Liver (tissue), 9 donors: ENCODE data around the gene CD55. TPM values are rescaled to one million over a fixed set of nuclear protein-coding genes. Genes with fewer than 3 reads are reported as not detected.

Source experiments
- DNase-seq: peaks from one replicate; pipeline ENCODE4 v3.0.0-alpha.2; 2017; ENCODE audit warnings: low spot score
- H3K27ac ChIP-seq, 2 donors: one replicate each; pipeline ENCODE4 v1.7.0; 2013; ENCODE audit warnings: inconsistent platforms in 2 of 2, low read length in 2 of 2, control low read depth in 1 of 2, low read depth in 1 of 2, mild to moderate bottlenecking in 1 of 2
- H3K27me3 ChIP-seq, 4 donors: one replicate each; pipeline versions ENCODE4 v1.6.1 to v1.7.0; 2013; ENCODE audit warnings: low read length in 3 of 4, inconsistent platforms in 1 of 4, mild to moderate bottlenecking in 1 of 4, moderate library complexity in 1 of 4; ENCODE audit not compliant: control insufficient read depth in 4 of 4, insufficient read depth in 4 of 4
- H3K36me3 ChIP-seq, 4 donors: one replicate each; pipeline versions ENCODE4 v1.6.1 to v1.7.0; 2013; ENCODE audit warnings: low read length in 3 of 4, mild to moderate bottlenecking in 3 of 4, low read depth in 1 of 4, moderate library complexity in 1 of 4; ENCODE audit not compliant: control insufficient read depth in 4 of 4, insufficient read depth in 3 of 4
- H3K4me1 ChIP-seq, 4 donors: one replicate each; pipeline versions ENCODE4 v1.6.1 to v1.7.0; 2013; ENCODE audit warnings: low read length in 3 of 4, mild to moderate bottlenecking in 3 of 4, moderate library complexity in 1 of 4; ENCODE audit not compliant: control insufficient read depth in 4 of 4, insufficient read depth in 4 of 4
- H3K4me3 ChIP-seq, 3 donors: one replicate each; pipeline versions ENCODE4 v1.6.1 to v1.7.0; 2013; ENCODE audit warnings: low read length in 3 of 3, control low read depth in 1 of 3, low read depth in 1 of 3, mild to moderate bottlenecking in 1 of 3
- H3K9ac ChIP-seq, 2 donors: one replicate each; pipeline ENCODE4 v1.7.0; 2013; ENCODE audit warnings: low read length in 2 of 2, mild to moderate bottlenecking in 2 of 2, moderate library complexity in 2 of 2, control low read depth in 1 of 2, low read depth in 1 of 2
- H3K9me3 ChIP-seq, 4 donors: one replicate each; pipeline versions ENCODE4 v1.6.1 to v1.7.0; 2013; ENCODE audit warnings: low read length in 3 of 4; ENCODE audit not compliant: control insufficient read depth in 4 of 4
- CTCF ChIP-seq: fragments of 150-350 bp; IDR thresholded peaks from 2 replicates; pipeline ENCODE4 v1.5.1; 2017; ENCODE audit warnings: improper control_type of control experiment, low read depth, low read length; ENCODE audit not compliant: missing input control
- FOXA1 ChIP-seq: IDR thresholded peaks from 2 replicates; pipeline ENCODE4 v1.6.1; 2016; ENCODE audit warnings: antibody characterized with exemption
- FOXA2 ChIP-seq: IDR thresholded peaks from 2 replicates; pipeline ENCODE4 v1.6.1; 2016; ENCODE audit warnings: antibody characterized with exemption
- HNF4A ChIP-seq, 2 donors: conservative IDR thresholded peaks; 2 replicates each; pipeline ENCODE4 v1.6.1; 2016; ENCODE audit warnings: antibody characterized with exemption in 2 of 2, mild to moderate bottlenecking in 2 of 2
- HNF4G ChIP-seq: IDR thresholded peaks from 2 replicates; pipeline ENCODE4 v1.6.1; 2016; ENCODE audit warnings: antibody characterized with exemption
- MAX ChIP-seq: IDR thresholded peaks from 2 replicates; pipeline ENCODE4 v1.6.1; 2016; ENCODE audit warnings: antibody characterized with exemption
- NR2F2 ChIP-seq: IDR thresholded peaks from 2 replicates; pipeline ENCODE4 v1.6.1; 2016; ENCODE audit warnings: antibody characterized with exemption
- RAD21 ChIP-seq, 2 donors: IDR thresholded peaks; 2 replicates each; pipeline ENCODE4 v1.6.1; 2016; ENCODE audit warnings: antibody characterized with exemption in 2 of 2, mild to moderate bottlenecking in 2 of 2
- REST ChIP-seq: IDR thresholded peaks from 2 replicates; pipeline ENCODE4 v1.6.1; 2016; ENCODE audit warnings: antibody characterized with exemption, mild to moderate bottlenecking
- RXRA ChIP-seq, 2 donors: IDR thresholded peaks; 2 replicates each; pipeline ENCODE4 v1.6.1; 2017 to 2018; ENCODE audit warnings: antibody characterized with exemption in 2 of 2, mild to moderate bottlenecking in 1 of 2
- YY1 ChIP-seq: IDR thresholded peaks from 2 replicates; pipeline ENCODE4 v1.6.1; 2016; ENCODE audit warnings: antibody characterized with exemption, mild to moderate bottlenecking
- ZBTB33 ChIP-seq: IDR thresholded peaks from 2 replicates; pipeline ENCODE4 v1.6.1; 2016; ENCODE audit warnings: antibody characterized with exemption
- WGBS: extraction: QIAGEN DNeasy Blood & Tissue Kit; methylation state at CpG from one replicate; pipeline ENCODE4 v1.1.7; 2013; 5-methylcytosine and 5-hydroxymethylcytosine counted together
- polyA plus RNA-seq, 2 donors: library from polyadenylated mRNA; stranded (reverse) in 1 of 2; unstranded in 1 of 2; fragments of 200-250 nt in 1 of 2; fragments of >200 nt in 1 of 2; fragmentation: Nextera tagmentation in 1 of 2; extraction: Ambion mirVana in 1 of 2; gene quantifications; one replicate each; pipeline versions ENCODE4 v1.2.1 to v1.2.3, GENCODE V29; 2013 to 2015
- total RNA-seq, 2 donors: library from RNA; depleted of rRNA; stranded (reverse); fragments of >200 nt; gene quantifications; one replicate each; pipeline ENCODE4 v1.2.3, GENCODE V29; 2014
- donor health status: healthy.
- donor health status: healthy.
- donor health status: healthy.
- donor health status: healthy.
- donor health status: healthy.

The CD55 gene
- total and polyA plus RNA-seq, 4 donors: 11.0 to 27.6 (median 12.6) TPM

GRCh38 chr1:207355513-207356295 lies 34.2 kb downstream of the CD55 start:
- peaks cover 0 to 3% (median 0%) of the 10 kb centered on the region in 4 donors for H3K4me1 ChIP-seq
- TF ChIP-seq HNF4A (conservative IDR thresholded peaks at IDR 0.05) (no peak), FOXA2 (no peak), ZBTB33 (no peak), RXRA (IDR thresholded peaks at IDR 0.05) (no peak), MAX (no peak), CTCF (no peak), REST (no peak)

GRCh38 chr1:207361029-207361428 lies 39.6 kb downstream of the CD55 start:
- Histone ChIP-seq H3K27me3 (no peaks in the 10 kb centered on the region), H3K9ac (no peak overlapping the region), H3K4me1 (no peaks in the 10 kb centered on the region), H3K9me3 (no peaks in the 10 kb centered on the region), H3K4me3 (no peak overlapping the region), H3K27ac (no peak overlapping the region), H3K36me3 (peaks cover 0 to 9% (median 2%) of the 10 kb centered on the region in 4 donors)
- WGBS: 82% methylated on average over 3 of the region's 3 CpGs
- no peak for DNase-seq
- TF ChIP-seq HNF4A (conservative IDR thresholded peaks at IDR 0.05) (no peak), YY1 (no peak), FOXA1 (no peak), RAD21 (IDR thresholded peaks at IDR 0.05) (no peak), REST (no peak), NR2F2 (no peak), HNF4G (no peak), ZBTB33 (no peak)

More at GRCh38 chr1:207355513-207356295, 34.2 kb downstream of the CD55 start:
- no peak overlapping the region for H3K9ac ChIP-seq
- no peak overlapping the region for H3K27ac ChIP-seq
- no peak for DNase-seq
- no peak overlapping the region for H3K4me3 ChIP-seq
- no peaks in the 10 kb centered on the region for H3K9me3 ChIP-seq
- H3K27me3 ChIP-seq: no peaks in the 10 kb centered on the region
- H3K36me3 ChIP-seq: peaks cover 0 to 2% (median 0%) of the 10 kb centered on the region in 4 donors
- 93% methylated on average over 3 of the region's 3 CpGs for WGBS
